BLaER1 treated with 17β-estradiol and CSF1 and Interleukin-3, amounts not matched to agents 10 nM and 100 nM (cell line): ENCODE measurements around the gene OVOL2.

Experiments used
- H3K27ac ChIP-seq, 11 experiments: shearing (Covaris generic); formaldehyde crosslinking; 2 replicates each; pipeline ENCODE4 v1.8.1; 2022
- H3K27me3 ChIP-seq, 11 experiments: shearing (Covaris generic); formaldehyde crosslinking; 2 replicates each; pipeline ENCODE4 v1.8.1; 2022
- H3K36me3 ChIP-seq, 11 experiments: shearing (Covaris generic); formaldehyde crosslinking; 2 replicates each; pipeline ENCODE4 v1.8.1; 2022
- H3K4me1 ChIP-seq, 10 experiments: shearing (Covaris generic); formaldehyde crosslinking; 2 replicates each; pipeline ENCODE4 v1.8.1; 2022
- H3K4me2 ChIP-seq, 11 experiments: shearing (Covaris generic); formaldehyde crosslinking; 2 replicates each; pipeline ENCODE4 v1.8.1; 2022
- H3K4me3 ChIP-seq, 10 experiments: shearing (Covaris generic); formaldehyde crosslinking; 2 replicates each; pipeline ENCODE4 v1.8.1; 2022
- H3K9ac ChIP-seq, 11 experiments: shearing (Covaris generic); formaldehyde crosslinking; 2 replicates each; pipeline ENCODE4 v1.8.1; 2022
- H3K9me3 ChIP-seq, 11 experiments: shearing (Covaris generic); formaldehyde crosslinking; replicated peaks in 1 of 11; 2 replicates each; pipeline ENCODE4 v1.8.1; 2022
- H4K20me1 ChIP-seq, 11 experiments: shearing (Covaris generic); formaldehyde crosslinking; 2 replicates each; pipeline ENCODE4 v1.8.1; 2022
- Cebpa-rat ChIP-seq, 11 experiments: shearing (Covaris generic); IDR thresholded peaks; 2 replicates each; pipeline ENCODE4 v1.8.1; 2022

OVOL2 gene

GRCh38 chr20:17976305-17976704, 81.4 kb downstream of the OVOL2 start:
- no peak for TF ChIP-seq Cebpa-rat (IDR thresholded peaks at IDR 0.05)
- no peak overlapping the region for H3K4me3 ChIP-seq
- no peaks in the 10 kb centered on the region for H3K27me3 ChIP-seq
- H3K36me3 ChIP-seq, result peaks cover 44 to 74% (median 57%) of the 10 kb centered on the region in 11 experiments
- no peak overlapping the region for H3K9ac ChIP-seq
- H3K4me2 ChIP-seq, result no peak overlapping the region
- H3K4me1 ChIP-seq, result peaks cover 25 to 40% (median 31%) of the 10 kb centered on the region in 10 experiments
- H3K27ac ChIP-seq, result no peak overlapping the region
- H3K9me3 ChIP-seq, result no peaks in the 10 kb centered on the region
- peaks cover 0 to 3% (median 0%) of the 10 kb centered on the region in 11 experiments; a peak in 3 of 22 replicates for H4K20me1 ChIP-seq
